ENCODE data around the gene SULT1A1.
"Not testable (repeated sequence)": the region's sequence is repeated elsewhere in the genome, so short reads cannot be mapped to it uniquely, and the experiment has no call there.

Gene SULT1A1

GRCh38 chr16:28617874-28618273, 8.0 kb upstream of the SULT1A1 start:
- H3K4me3 ChIP-seq (ENCODE audit: low read length) = no peak overlapping the region
- no peak for DNase-seq (ENCODE audit: low read depth)
- TF ChIP-seq CTCF (conservative IDR thresholded peaks at IDR 0.05; ENCODE audit: low read depth, low read length) = no peak

- TF ChIP-seq CTCF (conservative IDR thresholded peaks at IDR 0.05; ENCODE audit: low read depth, low read length) = no peak
- DNase-seq (ENCODE audit: low read depth) = no peak
- no peak overlapping the region for H3K4me3 ChIP-seq (ENCODE audit: low read length)
These were observed 6.8 kb upstream of the SULT1A1 start for GRCh38 chr16:28616636-28617035.

- not testable (repeated sequence) for H3K4me3 ChIP-seq (ENCODE audit: low read length); DNase-seq (ENCODE audit: low read depth)
These were observed 6.4 kb upstream of the SULT1A1 start for GRCh38 chr16:28616224-28616577.

GRCh38 chr16:28615486-28616223, 5.8 kb upstream of the SULT1A1 start:
- TF ChIP-seq CTCF (conservative IDR thresholded peaks at IDR 0.05; ENCODE audit: low read depth, low read length) = peak; percentile 62
- not testable (repeated sequence) for H3K4me3 ChIP-seq (ENCODE audit: low read length); DNase-seq (ENCODE audit: low read depth)

- not testable (repeated sequence) for DNase-seq (ENCODE audit: low read depth); H3K4me3 ChIP-seq (ENCODE audit: low read length)
These were observed 4.7 kb upstream of the SULT1A1 start for GRCh38 chr16:28614561-28614960.

GRCh38 chr16:28613912-28614311, 4.1 kb upstream of the SULT1A1 start:
- DNase-seq (ENCODE audit: low read depth); H3K4me3 ChIP-seq (ENCODE audit: low read length): not testable (repeated sequence)

- H3K4me3 ChIP-seq (ENCODE audit: low read length); DNase-seq (ENCODE audit: low read depth): not testable (repeated sequence)
These were observed 2.8 kb upstream of the SULT1A1 start for GRCh38 chr16:28612359-28613280.

- DNase-seq (ENCODE audit: low read depth) = no peak
- TF ChIP-seq CTCF (conservative IDR thresholded peaks at IDR 0.05; ENCODE audit: low read depth, low read length) = no peak
- no peak overlapping the region for H3K4me3 ChIP-seq (ENCODE audit: low read length)
These were observed 849 bp upstream of the SULT1A1 start for GRCh38 chr16:28610595-28611191.

- not testable (repeated sequence) for DNase-seq (ENCODE audit: low read depth); H3K4me3 ChIP-seq (ENCODE audit: low read length)
These were observed 812 bp downstream of the SULT1A1 start for GRCh38 chr16:28608867-28609596.

- not testable (repeated sequence) for DNase-seq (ENCODE audit: low read depth)
These were observed 1.4 kb downstream of the SULT1A1 start for GRCh38 chr16:28608496-28608808.

GRCh38 chr16:28607681-28608495, 2.0 kb downstream of the SULT1A1 start:
- DNase-seq (ENCODE audit: low read depth); H3K4me3 ChIP-seq (ENCODE audit: low read length): not testable (repeated sequence)

More at GRCh38 chr16:28608496-28608808, 1.4 kb downstream of the SULT1A1 start:
- not testable (repeated sequence) for H3K4me3 ChIP-seq (ENCODE audit: low read length)

Measured in retinal pigment epithelial cell (primary cell).